Myometrial cell (primary cell): Measurements from ENCODE around the gene SELENOH. TPM values are rescaled to one million over a fixed set of nuclear protein-coding genes. Genes with fewer than 3 reads are reported as not detected.

ENCODE experiments used
- total RNA-seq: library from RNA; depleted of rRNA; stranded (reverse); fragments of >200 nt; gene quantifications from 2 replicates; pipeline ENCODE4 v1.2.3, GENCODE V29; 2015

SELENOH gene, protein sequence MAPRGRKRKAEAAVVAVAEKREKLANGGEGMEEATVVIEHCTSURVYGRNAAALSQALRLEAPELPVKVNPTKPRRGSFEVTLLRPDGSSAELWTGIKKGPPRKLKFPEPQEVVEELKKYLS
- total RNA-seq, result 182 and 215 TPM in 2 replicates

DNA sequence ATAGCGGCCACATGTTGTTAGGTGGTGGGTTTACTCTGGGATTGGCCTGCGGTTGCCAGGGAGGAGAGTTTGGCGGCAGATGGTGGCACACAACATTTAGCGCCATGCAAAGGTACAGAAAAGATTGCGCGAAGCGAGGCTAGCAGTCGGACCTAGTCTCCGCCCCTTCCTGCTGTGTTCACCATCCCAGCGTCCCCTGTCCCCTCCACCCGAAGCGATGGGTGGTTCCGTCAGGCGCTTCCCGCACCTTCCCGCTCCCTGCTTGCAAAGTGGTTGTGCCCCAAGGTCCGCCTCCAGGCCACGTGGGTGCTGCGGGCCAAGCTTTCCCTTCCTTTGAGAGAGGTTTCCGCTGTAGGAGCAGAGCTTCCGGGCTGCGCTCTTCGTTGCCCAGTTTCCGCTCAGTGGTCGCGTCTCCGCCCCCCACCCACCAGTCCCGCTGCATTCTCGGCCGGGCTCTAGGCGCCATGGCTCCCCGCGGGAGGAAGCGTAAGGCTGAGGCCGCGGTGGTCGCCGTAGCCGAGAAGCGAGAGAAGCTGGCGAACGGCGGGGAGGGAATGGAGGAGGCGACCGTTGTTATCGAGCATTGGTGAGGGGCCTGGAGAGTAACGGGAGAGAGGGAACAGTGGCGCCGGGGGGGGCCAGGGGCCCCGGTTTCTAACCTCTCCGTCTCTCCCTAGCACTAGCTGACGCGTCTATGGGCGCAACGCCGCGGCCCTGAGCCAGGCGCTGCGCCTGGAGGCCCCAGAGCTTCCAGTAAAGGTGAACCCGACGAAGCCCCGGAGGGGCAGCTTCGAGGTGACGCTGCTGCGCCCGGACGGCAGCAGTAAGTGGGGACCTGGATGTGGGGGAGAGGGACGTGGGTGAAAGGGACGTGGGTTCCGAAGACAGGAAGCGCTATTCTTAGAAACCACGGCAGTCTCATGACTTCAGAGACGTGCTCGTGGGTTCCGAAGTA lies at the start of gene SELENOH:
Gene SELENOH (plus strand): TSS at position 360 of the 955 bp plus-strand sequence. CDS start 105 bp downstream, at position 465.

DNA sequence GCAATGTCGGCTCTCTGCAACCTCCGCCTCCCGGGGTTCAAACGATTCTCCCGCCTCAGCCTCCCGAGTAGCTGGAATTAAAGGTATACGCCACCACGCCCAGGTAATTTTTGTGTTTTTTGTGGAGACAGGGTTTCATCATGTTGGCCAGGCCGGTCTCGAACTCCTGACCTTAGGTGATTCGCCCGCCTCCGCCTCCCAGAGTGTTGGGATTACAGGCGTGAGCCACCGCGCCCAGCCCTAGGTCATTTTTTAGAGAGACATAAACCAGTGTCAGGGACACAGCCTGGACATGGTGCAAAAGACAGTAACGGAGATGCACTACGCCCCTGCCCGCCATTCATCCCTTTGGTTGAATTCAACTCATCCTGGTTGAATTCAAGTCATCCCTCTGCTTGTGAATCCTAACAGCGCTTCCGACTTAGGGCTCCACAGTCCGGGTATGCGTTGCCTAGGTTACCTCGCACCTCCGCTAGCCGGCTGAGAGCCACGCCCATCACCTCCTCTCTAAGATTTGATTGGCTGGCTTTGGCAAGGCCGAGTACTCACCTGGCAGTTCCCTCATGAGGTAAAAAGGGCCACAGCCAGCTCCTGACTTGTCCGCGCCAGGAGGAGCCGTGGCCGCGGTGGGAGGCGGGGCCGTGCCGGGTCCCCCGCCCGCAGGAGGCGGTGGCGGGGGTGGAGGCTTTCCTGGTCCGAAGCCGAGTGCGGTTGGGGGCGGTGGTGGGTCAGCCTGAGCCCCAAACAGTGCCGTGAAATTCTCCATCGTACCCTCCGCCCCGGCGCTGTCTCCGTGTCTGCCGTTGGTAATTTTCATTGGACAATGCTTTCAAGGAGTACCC lies 29.7 kb upstream of the SELENOH start, which contains the start of gene MED19:
Gene MED19 (minus strand): TSS at position 802 of the 842 bp plus-strand sequence. CDS start 36 bp downstream, at position 766.

DNA sequence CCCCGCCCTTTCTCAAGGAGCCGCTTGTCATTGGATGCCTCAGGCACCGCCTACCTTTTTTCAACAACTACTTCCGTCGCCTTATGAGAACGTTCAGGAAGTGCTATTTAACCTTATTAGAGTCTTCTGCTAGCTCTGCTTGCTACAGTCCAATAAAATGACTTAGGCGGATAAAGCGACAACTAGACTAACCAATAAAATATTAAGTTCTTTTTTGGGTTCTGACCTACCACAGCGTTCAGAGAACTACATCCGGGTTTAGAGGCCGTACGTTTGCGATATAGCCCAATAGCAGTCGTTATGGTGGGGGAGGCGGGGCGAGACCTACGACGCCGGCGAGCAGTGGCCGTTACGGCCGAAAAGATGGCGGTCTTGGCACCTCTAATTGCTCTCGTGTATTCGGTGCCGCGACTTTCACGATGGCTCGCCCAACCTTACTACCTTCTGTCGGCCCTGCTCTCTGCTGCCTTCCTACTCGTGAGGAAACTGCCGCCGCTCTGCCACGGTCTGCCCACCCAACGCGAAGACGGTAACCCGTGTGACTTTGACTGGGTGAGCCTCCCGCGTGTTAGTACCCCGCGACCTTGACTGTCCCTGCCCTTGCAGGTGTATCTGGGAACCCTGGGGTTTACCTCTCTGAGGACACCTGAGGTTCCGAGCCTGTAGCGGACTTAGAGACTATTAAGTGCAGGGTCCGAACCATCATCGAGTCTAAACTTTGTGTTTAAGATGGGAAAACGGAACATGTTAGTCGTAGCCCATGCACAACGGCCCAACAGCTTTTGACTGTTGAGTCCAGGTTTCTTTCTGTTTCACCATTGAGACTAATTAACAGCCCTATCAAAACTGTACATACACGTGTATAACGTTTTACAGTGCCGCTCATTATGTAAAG lies 28.8 kb upstream of the SELENOH start, which contains the start of gene TMX2:
Gene TMX2 (plus strand): TSS at position 338 of the 895 bp plus-strand sequence. CDS start 26 bp downstream, at position 364.

DNA sequence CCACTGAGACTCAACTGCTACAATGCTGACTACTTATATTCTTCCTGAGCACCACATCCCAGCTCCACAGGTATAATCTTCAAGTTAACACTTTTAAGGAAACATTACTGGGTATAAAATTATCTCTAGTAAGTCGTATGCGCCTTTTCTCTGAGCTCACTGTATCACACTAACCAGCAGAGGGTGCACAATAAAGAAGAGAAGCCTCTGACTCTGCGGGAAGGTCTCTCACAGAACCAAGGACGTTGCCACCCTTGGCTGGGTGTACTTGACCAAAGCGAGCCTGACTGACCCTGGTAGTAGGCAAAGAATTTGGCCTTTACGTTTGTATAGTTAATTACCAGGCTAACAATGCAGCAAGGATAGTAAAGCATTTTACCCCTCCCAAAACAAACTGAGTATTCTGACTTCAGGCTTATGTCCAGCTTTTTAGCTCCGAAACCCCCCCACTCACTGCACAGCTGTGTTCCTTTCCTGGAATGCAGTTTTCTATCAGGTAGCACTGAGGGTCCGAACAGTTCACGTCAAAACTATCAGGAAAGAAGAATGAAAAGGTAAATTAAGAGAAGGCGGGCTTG lies 10.5 kb downstream of the SELENOH start, which contains the start of gene BTBD18:
Gene BTBD18 (minus strand): TSS at position 144 of the 578 bp plus-strand sequence. CDS start 631 bp downstream, outside the sequence.

DNA sequence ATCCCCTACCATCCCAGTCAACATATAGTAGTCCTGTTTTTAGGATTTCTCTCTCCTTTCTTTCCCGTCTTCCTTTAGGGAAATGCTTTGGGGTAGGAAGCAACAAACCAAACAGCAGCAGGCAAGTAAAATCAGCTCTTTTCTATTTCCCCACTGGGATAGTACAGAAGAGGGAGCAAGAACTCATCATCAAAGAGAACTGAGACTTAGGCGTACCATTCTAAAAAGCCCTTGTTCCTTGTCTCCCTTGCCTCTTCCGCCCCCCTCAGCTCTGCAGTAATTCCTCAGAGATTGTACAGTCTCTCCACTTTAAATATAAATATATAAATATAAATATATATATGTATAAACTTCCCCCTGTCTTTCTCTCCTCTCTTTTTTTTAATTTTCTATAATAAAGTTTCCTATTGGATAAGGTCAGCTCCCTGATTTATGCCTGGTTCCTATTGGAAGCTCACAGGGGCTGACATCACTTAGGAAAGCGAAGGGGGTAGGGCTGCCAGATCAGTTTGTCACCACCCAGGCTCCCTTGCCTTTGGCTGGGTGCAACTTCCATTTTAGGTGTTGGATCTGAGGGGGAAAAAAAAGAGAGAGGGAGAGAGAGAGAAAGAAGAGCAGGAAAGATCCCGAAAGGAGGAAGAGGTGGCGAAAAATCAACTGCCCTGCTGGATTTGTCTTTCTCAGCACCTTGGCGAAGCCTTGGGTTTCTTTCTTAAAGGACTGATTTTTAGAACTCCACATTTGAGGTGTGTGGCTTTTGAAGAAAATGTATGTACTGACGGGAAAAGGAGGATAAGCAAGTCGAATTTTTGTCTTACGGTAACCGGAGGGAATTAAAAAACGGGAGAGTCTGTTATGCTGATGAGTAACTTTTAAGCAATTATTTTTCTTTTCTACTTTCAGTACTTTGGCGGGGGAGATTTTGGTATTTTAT lies 20.3 kb downstream of the SELENOH start, which contains the start of gene CTNND1:
Gene CTNND1 (plus strand): TSS at position 502 of the 934 bp plus-strand sequence. CDS start 29,677 bp downstream, outside the sequence.

Other genes starting within 250 kb of the SELENOH start
- gene SLC43A1, start 225.8 kb upstream of the SELENOH start, total RNA-seq, result 19.9 and 20.9 TPM in 2 replicates
- 41.5 and 43.8 TPM in 2 replicates for gene TIMM10, start 210.7 kb upstream of the SELENOH start, total RNA-seq
- not detected in 2 replicates for gene SMTNL1, start 203.9 kb upstream of the SELENOH start, total RNA-seq
- gene UBE2L6, start 173.8 kb upstream of the SELENOH start, total RNA-seq, result 66.6 and 96.0 TPM in 2 replicates
- 157 and 185 TPM in 2 replicates for gene SERPING1, start 143.8 kb upstream of the SELENOH start, total RNA-seq
- gene YPEL4, start 91.6 kb upstream of the SELENOH start, total RNA-seq, result 0.18 TPM in 1 of 2 replicates, not detected in the other
- gene CLP1, start 83.7 kb upstream of the SELENOH start, total RNA-seq, result 15.8 and 23.9 TPM in 2 replicates
- gene ZDHHC5, start 73.4 kb upstream of the SELENOH start, total RNA-seq, result 36.9 and 42.5 TPM in 2 replicates
- gene MED19, start 29.3 kb upstream of the SELENOH start, total RNA-seq, result 28.0 and 31.5 TPM in 2 replicates
- gene TMX2, start 28.9 kb upstream of the SELENOH start, total RNA-seq, result 61.4 and 76.0 TPM in 2 replicates
- gene BTBD18, start 10.3 kb downstream of the SELENOH start, total RNA-seq, result not detected in 2 replicates
- gene CTNND1, start 20.3 kb downstream of the SELENOH start, total RNA-seq, result 68.3 and 83.8 TPM in 2 replicates